MCF 10A (cell line): Measurements from ENCODE around the gene TRIM25. TPM values are rescaled to one million over a fixed set of nuclear protein-coding genes. Genes with fewer than 3 reads are reported as not detected.

ENCODE experiments used
- BruUV-seq: library from RNA; stranded (reverse); fragments of 400-500 nt; replicated peaks from 2 replicates; lab custom pipeline; 2021; lab: Mats Ljungman, UMichigan
- CTCF ChIA-PET: fragments of 300-600 bp; sonication (Branson Sonifier 250); formaldehyde crosslinking; extraction: SDS; loops from one replicate; lab custom pipeline; 2021; ENCODE audit warnings: antibody characterized with exemption, inconsistent platforms; lab: Yijun Ruan, JAX
- POLR2A ChIA-PET: fragments of 300-600, 350-650 bp; sonication (Branson Sonifier 250); formaldehyde crosslinking; extraction: SDS; loops from one replicate; lab custom pipeline; 2020; ENCODE audit warnings: antibody characterized with exemption, inconsistent platforms; lab: Yijun Ruan, JAX
- DNase-seq: peaks from one replicate; pipeline ENCODE4 v3.0.0-alpha.2; 2018; ENCODE audit not compliant: unreplicated experiment
- H3K27ac Mint-ChIP-seq: one replicate; pipeline ENCODE4 v1.8.0; 2022; ENCODE audit warnings: mild to moderate bottlenecking, low read depth, mixed read lengths; ENCODE audit not compliant: unreplicated experiment
- H3K27me3 Mint-ChIP-seq: one replicate; pipeline ENCODE4 v1.8.0; 2022; ENCODE audit warnings: mixed read lengths; ENCODE audit not compliant: insufficient read depth, unreplicated experiment
- H3K36me3 Mint-ChIP-seq: one replicate; pipeline ENCODE4 v1.8.0; 2022; ENCODE audit warnings: mild to moderate bottlenecking, moderate library complexity, mixed read lengths; ENCODE audit not compliant: insufficient read depth, unreplicated experiment
- H3K4me1 Mint-ChIP-seq: one replicate; pipeline ENCODE4 v1.8.0; 2022; ENCODE audit warnings: mixed read lengths; ENCODE audit not compliant: insufficient read depth, unreplicated experiment
- H3K4me3 Mint-ChIP-seq: one replicate; pipeline ENCODE4 v1.8.0; 2022; ENCODE audit warnings: mild to moderate bottlenecking, moderate library complexity, mixed read lengths; ENCODE audit not compliant: unreplicated experiment
- H3K9me3 Mint-ChIP-seq: one replicate; pipeline ENCODE4 v1.8.0; 2022; ENCODE audit warnings: mixed read lengths; ENCODE audit not compliant: unreplicated experiment
- CTCF ChIP-seq: fragments of 200-600 bp; IDR thresholded peaks from one replicate; pipeline ENCODE4 v1.8.0; 2022; ENCODE audit warnings: antibody characterized with exemption, mild to moderate bottlenecking; ENCODE audit not compliant: unreplicated experiment
- intact Hi-C: fragments of 100-400 bp; cut with micrococcal nuclease; formaldehyde crosslinking; loops from 2 replicates; pipeline ENCODE4 v1.14.1; 2022
- total RNA-seq: library from RNA; stranded (reverse); gene quantifications from 2 replicates; pipeline ENCODE4 v1.2.3, GENCODE V29; 2022

TRIM25 gene
- total RNA-seq, 1 experiment from 2014 or later, result 178 TPM

- peaks cover 63% of the 10 kb centered on the region for H3K36me3 Mint-ChIP-seq
- no peak for TF ChIP-seq CTCF
- H3K9me3 Mint-ChIP-seq, result no peaks in the 10 kb centered on the region
- H3K27me3 Mint-ChIP-seq, result no peaks in the 10 kb centered on the region
- ChIA-PET CTCF (no interaction called here), POLR2A (interaction anchor here (0.9 kb wide), 1 partner anchor 11 kb away, joined by 4 read pairs; no protein-coding TSS in a partner anchor)
- no peaks in the 10 kb centered on the region for H3K4me1 Mint-ChIP-seq
- intact Hi-C loops, result no loop called here
- H3K27ac Mint-ChIP-seq, result no peak overlapping the region
- no TSS peak for BruUV-seq
- H3K4me3 Mint-ChIP-seq, result no peak overlapping the region
- DNase-seq, result no peak
Measured at GRCh38 chr17:56847106-56847505, 66.7 kb downstream of the TRIM25 start.

GRCh38 chr17:56845934-56846333 is 67.9 kb downstream of the TRIM25 start:
- intact Hi-C loops, result no loop called here
- POLR2A ChIA-PET, result interaction anchor here (1.4 to 1.5 kb wide), 2 partner anchors 10 to 11 kb away, joined by 3 to 4 read pairs; partner anchors contain the start of gene DGKE
- no peak overlapping the region for H3K27ac Mint-ChIP-seq
- no peaks in the 10 kb centered on the region for H3K27me3 Mint-ChIP-seq
- H3K4me3 Mint-ChIP-seq, result no peak overlapping the region
- no peak for DNase-seq
- H3K4me1 Mint-ChIP-seq, result no peaks in the 10 kb centered on the region
- CTCF ChIA-PET, result interaction anchor here (0.6 to 1.3 kb wide), 3 partner anchors 27 to 219 kb away, joined by 3 to 4 read pairs (median 3); no protein-coding TSS in a partner anchor
- no peak for TF ChIP-seq CTCF
- BruUV-seq, result TSS peak; percentile 19
- no peaks in the 10 kb centered on the region for H3K9me3 Mint-ChIP-seq
- peaks cover 57% of the 10 kb centered on the region for H3K36me3 Mint-ChIP-seq

GRCh38 chr17:56842577-56842976 is 71.3 kb downstream of the TRIM25 start:
- intact Hi-C loops, result no loop called here
- DNase-seq, result no peak
- BruUV-seq, result no TSS peak
- peaks cover 60% of the 10 kb centered on the region for H3K36me3 Mint-ChIP-seq
- POLR2A ChIA-PET, result interaction anchor here (0.6 to 2.5 kb wide), 3 partner anchors 9 to 70 kb away, joined by 3 to 12 read pairs (median 8); partner anchors contain the start of genes C17orf67 and DGKE
- H3K9me3 Mint-ChIP-seq, result no peaks in the 10 kb centered on the region
- no peaks in the 10 kb centered on the region for H3K27me3 Mint-ChIP-seq
- no peak for TF ChIP-seq CTCF
- H3K4me3 Mint-ChIP-seq, result no peak overlapping the region
- CTCF ChIA-PET, result interaction anchor here (1.2 kb wide), 2 partner anchors 10 to 23 kb away, joined by 3 to 4 read pairs; no protein-coding TSS in a partner anchor
- H3K27ac Mint-ChIP-seq, result no peak overlapping the region
- peaks cover 8% of the 10 kb centered on the region for H3K4me1 Mint-ChIP-seq

- POLR2A ChIA-PET, result interaction anchor here (0.6 to 1.3 kb wide), 7 partner anchors 13 to 245 kb away, joined by 3 to 6 read pairs (median 4); partner anchors contain the start of gene NOG
- no peaks in the 10 kb centered on the region for H3K27me3 Mint-ChIP-seq
- no peak overlapping the region for H3K27ac Mint-ChIP-seq
- TF ChIP-seq CTCF, result no peak
- peaks cover 22% of the 10 kb centered on the region for H3K4me1 Mint-ChIP-seq
- intact Hi-C loops, result loop anchor here (10.0 kb wide), 1 partner anchor 246 kb away; the partner anchor contains the start of gene AKAP1
- H3K9me3 Mint-ChIP-seq, result no peaks in the 10 kb centered on the region
- DNase-seq, result no peak
- peaks cover 35% of the 10 kb centered on the region for H3K36me3 Mint-ChIP-seq
- no peak overlapping the region for H3K4me3 Mint-ChIP-seq
- CTCF ChIA-PET, result interaction anchor here (1.0 to 3.4 kb wide), 5 partner anchors 11 to 169 kb away, joined by 3 to 17 read pairs (median 3); no protein-coding TSS in a partner anchor
- no TSS peak for BruUV-seq
Measured at GRCh38 chr17:56838687-56839086, 75.2 kb downstream of the TRIM25 start.

Other genes with a start within 250 kb of the TRIM25 start
- gene C17orf67, start 80.1 kb downstream of the TRIM25 start, total RNA-seq, result 3.3 and 3.5 TPM in 2 replicates
- 16.5 and 23.9 TPM in 2 replicates for gene DGKE, start 79.9 kb downstream of the TRIM25 start, total RNA-seq
- gene COIL, start 47.0 kb upstream of the TRIM25 start, total RNA-seq, result 15.4 and 17.2 TPM in 2 replicates
- 39.2 and 51.4 TPM in 2 replicates for gene SCPEP1, start 64.1 kb upstream of the TRIM25 start, total RNA-seq
- 19.6 and 32.4 TPM in 2 replicates for gene AKAP1, start 171.2 kb upstream of the TRIM25 start, total RNA-seq